HG03342 (cell line): ENCODE measurements around the gene CYFIP1.

Experiments used
- ATAC-seq: cut with Tn5 transposase; IDR thresholded peaks from one replicate; pipeline ENCODE4 v1.9.1; 2021; ENCODE audit warnings: mild to moderate bottlenecking, moderate library complexity; ENCODE audit not compliant: unreplicated experiment

Gene CYFIP1

DNA sequence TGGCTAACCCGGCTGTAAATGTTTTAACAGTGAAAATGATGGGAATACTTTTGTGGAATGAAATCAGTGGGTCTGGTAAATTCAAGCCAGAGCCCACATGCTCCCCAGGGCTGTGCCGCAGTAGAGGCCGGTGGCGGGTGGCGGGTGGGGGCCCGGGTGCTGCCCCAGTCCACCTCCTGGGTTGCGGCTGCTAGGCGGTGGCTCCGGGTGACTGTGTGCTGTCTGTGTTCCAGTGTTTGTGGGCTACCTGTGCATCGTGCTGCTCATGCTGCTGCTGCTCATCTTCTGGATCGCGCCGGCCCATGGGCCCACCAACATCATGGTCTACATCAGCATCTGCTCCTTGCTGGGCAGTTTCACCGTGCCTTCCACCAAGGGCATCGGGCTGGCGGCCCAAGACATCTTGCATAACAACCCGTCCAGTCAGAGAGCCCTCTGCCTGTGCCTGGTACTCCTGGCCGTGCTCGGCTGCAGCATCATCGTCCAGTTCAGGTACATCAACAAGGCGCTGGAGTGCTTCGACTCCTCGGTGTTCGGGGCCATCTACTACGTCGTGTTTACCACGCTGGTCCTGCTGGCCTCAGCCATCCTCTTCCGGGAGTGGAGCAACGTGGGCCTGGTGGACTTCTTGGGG is 156.6 kb downstream of the CYFIP1 start:
- ATAC-seq, result no peak

DNA sequence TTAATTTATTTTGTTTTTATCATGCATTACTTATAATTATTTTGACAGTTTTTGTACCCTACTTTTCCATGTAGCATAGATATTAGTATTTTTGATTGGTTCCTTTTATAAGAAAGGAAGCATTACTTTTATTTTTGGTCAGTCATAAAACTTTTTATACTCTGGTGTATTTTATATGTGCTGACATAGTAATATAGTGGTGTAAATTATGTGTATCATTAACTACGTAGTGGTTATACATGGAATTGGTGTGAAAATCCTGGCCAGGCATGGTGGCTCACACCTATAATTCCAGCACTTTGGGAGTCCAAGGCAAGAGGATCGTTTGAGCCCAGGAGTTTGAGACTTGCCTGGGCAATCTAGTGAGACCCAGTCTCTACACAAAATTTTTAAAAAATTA is 160.5 kb downstream of the CYFIP1 start:
- ATAC-seq, result no peak
